Measurements from ENCODE around the gene PHF21A. TPM values are rescaled to one million over a fixed set of nuclear protein-coding genes. Genes with fewer than 3 reads are reported as not detected.
A peak's percentile ranks its signal among the peaks of the same experiment; 100 is the strongest.

Gene PHF21A
- total RNA-seq, 1 experiment from 2014 or later, result 29.4 TPM

GRCh38 chr11:46144741-46145140, 23.5 kb upstream of the PHF21A start:
- DNase-seq (ENCODE audit: low spot score), result no peak
- ChIA-PET POLR2A (no interaction called here), CTCF (no interaction called here)
- no peaks in the 10 kb centered on the region for H3K27me3 Mint-ChIP-seq (ENCODE audit: low read depth)
- H3K9me3 Mint-ChIP-seq, result no peaks in the 10 kb centered on the region
- TF ChIP-seq ZNF317 (CRISPR knock-in tag; IDR thresholded peaks at IDR 0.05; ENCODE audit: borderline replicate concordance, low read depth), result no peak
- TF ChIP-seq NFATC4 (CRISPR knock-in tag; IDR thresholded peaks at IDR 0.05), result no peak
- no peak for TF ChIP-seq NR2C2 (CRISPR knock-in tag; IDR thresholded peaks at IDR 0.05)
- no peak for TF ChIP-seq USF2 (CRISPR knock-in tag; IDR thresholded peaks at IDR 0.05)
- TF ChIP-seq STAT6 (CRISPR knock-in tag; conservative IDR thresholded peaks at IDR 0.05; ENCODE audit: low read depth), result no peak
- TF ChIP-seq TEAD1 (CRISPR knock-in tag; IDR thresholded peaks at IDR 0.05), result no peak
- no peak for TF ChIP-seq PREB (CRISPR knock-in tag; IDR thresholded peaks at IDR 0.05; ENCODE audit: borderline replicate concordance)
- TF ChIP-seq ZNF263 (CRISPR knock-in tag; IDR thresholded peaks at IDR 0.05; ENCODE audit: low read depth), result no peak
- TF ChIP-seq ZMAT4 (CRISPR knock-in tag; IDR thresholded peaks at IDR 0.05), result no peak
- no peak overlapping the region for H3K4me3 Mint-ChIP-seq
- H3K4me1 Mint-ChIP-seq, result peaks cover 7% of the 10 kb centered on the region
- H3K27ac Mint-ChIP-seq, result no peak overlapping the region
- H3K36me3 Mint-ChIP-seq, result no peaks in the 10 kb centered on the region
- ATAC-seq, result no peak

- ChIA-PET POLR2A (interaction anchor here (0.8 kb wide), 1 partner anchor 100 kb away, joined by 3 read pairs; no protein-coding TSS in a partner anchor), CTCF (interaction anchor here (0.6 to 1.2 kb wide), 3 partner anchors 8 to 179 kb away, joined by 3 to 5 read pairs (median 3); no protein-coding TSS in a partner anchor)
- H3K27ac Mint-ChIP-seq, result no peak overlapping the region
- TF ChIP-seq EMX1 (CRISPR knock-in tag; IDR thresholded peaks at IDR 0.05), result no peak
- TF ChIP-seq OVOL2 (CRISPR knock-in tag; IDR thresholded peaks at IDR 0.05; ENCODE audit: borderline replicate concordance), result no peak
- no peak for TF ChIP-seq HMGXB4 (CRISPR knock-in tag; IDR thresholded peaks at IDR 0.05)
- no peak for TF ChIP-seq FOXP1 (CRISPR knock-in tag; IDR thresholded peaks at IDR 0.05; ENCODE audit: borderline replicate concordance)
- no peak for TF ChIP-seq ZNF317 (CRISPR knock-in tag; IDR thresholded peaks at IDR 0.05; ENCODE audit: borderline replicate concordance, low read depth)
- TF ChIP-seq SP1 (CRISPR knock-in tag; conservative IDR thresholded peaks at IDR 0.05), result no peak
- no peak for TF ChIP-seq ZBTB43 (CRISPR knock-in tag; IDR thresholded peaks at IDR 0.05)
- no peak for TF ChIP-seq ATF1 (CRISPR knock-in tag; IDR thresholded peaks at IDR 0.05)
- no peak for TF ChIP-seq NR1H2 (CRISPR knock-in tag; IDR thresholded peaks at IDR 0.05)
- no peak for TF ChIP-seq KAT7 (CRISPR knock-in tag; IDR thresholded peaks at IDR 0.05; ENCODE audit: borderline replicate concordance)
- TF ChIP-seq FOXP4 (CRISPR knock-in tag; IDR thresholded peaks at IDR 0.05), result no peak
- no peak for TF ChIP-seq NFYB (CRISPR knock-in tag; conservative IDR thresholded peaks at IDR 0.05; ENCODE audit: low read depth)
- no peaks in the 10 kb centered on the region for H3K36me3 Mint-ChIP-seq
- ATAC-seq (peak; percentile 55; the same call in 1 of the 2 replicates), DNase-seq (ENCODE audit: low spot score) (no peak)
- H3K9me3 Mint-ChIP-seq, result no peaks in the 10 kb centered on the region
- H3K27me3 Mint-ChIP-seq (ENCODE audit: low read depth), result no peaks in the 10 kb centered on the region
- H3K4me1 Mint-ChIP-seq, result no peaks in the 10 kb centered on the region
- no peak overlapping the region for H3K4me3 Mint-ChIP-seq
Measured at GRCh38 chr11:46143049-46143806, 22.0 kb upstream of the PHF21A start.

Data from WTC11 (cell line).